ENCODE measurements around the gene PPT2. TPM values are rescaled to one million over a fixed set of nuclear protein-coding genes. Genes with fewer than 3 reads are reported as not detected.

The PPT2 gene
- total and polyA plus RNA-seq, 2 experiments from 2014 or later = 8.9 to 20.6 TPM

GRCh38 chr6:32181915-32182529 is 28.1 kb downstream of the PPT2 start:
- H3K4me1 ChIP-seq (ENCODE audit: insufficient read depth) = peaks cover 9% of the 10 kb centered on the region; the same call in 1 of the 2 replicates
- peaks cover 19% of the 10 kb centered on the region for H3K27me3 Mint-ChIP-seq (ENCODE audit: insufficient read depth, low read depth, poor library complexity)
- H3K27ac Mint-ChIP-seq = no peak overlapping the region
- no peaks in the 10 kb centered on the region for H3K9me3 Mint-ChIP-seq
- no peaks in the 10 kb centered on the region for H3K27me3 ChIP-seq (ENCODE audit: insufficient read depth)
- no peak overlapping the region for H3K4me3 Mint-ChIP-seq
- H3K36me3 Mint-ChIP-seq (ENCODE audit: low read depth) = peaks cover 62% of the 10 kb centered on the region
- H3K4me3 ChIP-seq = no peak overlapping the region
- H3K36me3 ChIP-seq (ENCODE audit: insufficient read depth) = peaks cover 2% of the 10 kb centered on the region; the same call in 1 of the 2 replicates
- peaks cover 13% of the 10 kb centered on the region for H3K79me2 ChIP-seq (replicated peaks; ENCODE audit: insufficient read depth)
- peaks cover 35% of the 10 kb centered on the region for H3K4me1 Mint-ChIP-seq
- no peak overlapping the region for H3K4me2 ChIP-seq
- H2AFZ ChIP-seq = no peak overlapping the region
- H4K20me1 ChIP-seq (replicated peaks; ENCODE audit: insufficient read depth) = no peaks in the 10 kb centered on the region
- DNase-seq (ENCODE audit: low spot score) (no peak), ATAC-seq (no peak)
- no peaks in the 10 kb centered on the region for H3K9me2 ChIP-seq (ENCODE audit: insufficient read depth)
- H3F3A ChIP-seq (replicated peaks; ENCODE audit: low read depth) = peaks cover 14% of the 10 kb centered on the region
- no peak overlapping the region for H3K27ac ChIP-seq (ENCODE audit: low read depth)
- TF ChIP-seq CTCF (conservative IDR thresholded peaks at IDR 0.05; ENCODE audit: low read depth in 2 of 2) (0 out of 4 replicates have a peak, but pooled peaks of 1 of the 2 experiments have one; percentile 13), REST (IDR thresholded peaks at IDR 0.05; ENCODE audit: unreplicated experiment) (no peak)

- peaks cover 13% of the 10 kb centered on the region for H3K79me2 ChIP-seq (replicated peaks; ENCODE audit: insufficient read depth)
- H3F3A ChIP-seq (replicated peaks; ENCODE audit: low read depth) = peaks cover 13% of the 10 kb centered on the region
- no peak for ATAC-seq
- H3K9me3 Mint-ChIP-seq = no peaks in the 10 kb centered on the region
- peaks cover 36% of the 10 kb centered on the region for H3K4me1 Mint-ChIP-seq
- no peak overlapping the region for H3K4me2 ChIP-seq
- no peak overlapping the region for H3K27ac Mint-ChIP-seq
- peaks cover 68% of the 10 kb centered on the region for H3K36me3 Mint-ChIP-seq (ENCODE audit: low read depth)
- H4K20me1 ChIP-seq (replicated peaks; ENCODE audit: insufficient read depth) = no peaks in the 10 kb centered on the region
- no peaks in the 10 kb centered on the region for H3K9me2 ChIP-seq (ENCODE audit: insufficient read depth)
- no peak overlapping the region for H3K27ac ChIP-seq (ENCODE audit: low read depth)
- H3K4me3 Mint-ChIP-seq = no peak overlapping the region
- no peak for DNase-seq (ENCODE audit: low spot score)
- H3K4me1 ChIP-seq (ENCODE audit: insufficient read depth) = peaks cover 9% of the 10 kb centered on the region; the same call in 1 of the 2 replicates
- H3K27me3 ChIP-seq (ENCODE audit: insufficient read depth) = no peaks in the 10 kb centered on the region
- H2AFZ ChIP-seq = no peak overlapping the region
- H3K27me3 Mint-ChIP-seq (ENCODE audit: insufficient read depth, low read depth, poor library complexity) = peaks cover 19% of the 10 kb centered on the region
- no peak overlapping the region for H3K4me3 ChIP-seq
- H3K36me3 ChIP-seq (ENCODE audit: insufficient read depth) = peaks cover 4% of the 10 kb centered on the region
- TF ChIP-seq STAT1 (IDR thresholded peaks at IDR 0.05; ENCODE audit: unreplicated experiment) (no peak), CTCF (conservative IDR thresholded peaks at IDR 0.05; ENCODE audit: low read depth in 2 of 2) (no peak), REST (IDR thresholded peaks at IDR 0.05; ENCODE audit: unreplicated experiment) (no peak), ZNF331 (CRISPR knock-in tag; IDR thresholded peaks at IDR 0.05; ENCODE audit: low read depth) (no peak), ETS1 (IDR thresholded peaks at IDR 0.05) (no peak), EZH2 (IDR thresholded peaks at IDR 0.05; ENCODE audit: low read depth, unreplicated experiment) (no peak), NANOG (IDR thresholded peaks at IDR 0.05; ENCODE audit: borderline replicate concordance) (no peak), EZH2phosphoT487 (IDR thresholded peaks at IDR 0.05; ENCODE audit: unreplicated experiment) (no peak), ZNF114 (CRISPR knock-in tag; IDR thresholded peaks at IDR 0.05) (no peak), POLR2AphosphoS5 (IDR thresholded peaks at IDR 0.05; ENCODE audit: low read depth) (no peak), JUNB (IDR thresholded peaks at IDR 0.05; ENCODE audit: unreplicated experiment) (no peak)
These were observed 28.6 kb downstream of the PPT2 start for GRCh38 chr6:32182555-32182981.

Data from GM23338 (cell line).